ENCODE measurements around the gene GLT8D1. TPM values are rescaled to one million over a fixed set of nuclear protein-coding genes. Genes with fewer than 3 reads are reported as not detected.
"Not testable (repeated sequence)": the region's sequence is repeated elsewhere in the genome, so short reads cannot be mapped to it uniquely, and the experiment has no call there.

The GLT8D1 gene
- total RNA-seq, 1 donor from 2014 or later = 38.7 TPM

DNA sequence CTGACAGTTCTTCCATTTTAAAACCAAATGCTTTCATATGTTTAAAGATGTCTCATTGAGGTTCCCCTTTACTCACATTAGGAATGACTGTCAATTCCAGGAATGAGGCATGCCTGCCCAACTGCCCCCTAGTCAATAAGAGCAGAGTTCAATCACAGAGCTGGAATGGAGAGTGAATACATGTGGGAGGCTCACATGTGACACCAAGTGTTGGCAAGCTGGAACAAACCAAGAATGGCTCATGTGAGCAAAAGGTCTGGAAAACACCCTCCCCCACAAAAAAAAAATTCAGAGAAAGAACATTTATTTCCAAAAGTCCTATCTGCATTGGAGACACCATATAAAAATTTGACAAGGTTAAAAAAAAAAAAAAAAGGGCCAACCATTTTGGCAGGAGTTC lies 23.6 kb downstream of the GLT8D1 start:
- H3K4me3 Mint-ChIP-seq = peak overlapping the region; percentile 48
- H3K36me3 Mint-ChIP-seq (ENCODE audit: low read depth) = peaks cover 52% of the 10 kb centered on the region
- H3K4me1 Mint-ChIP-seq = peaks cover 46% of the 10 kb centered on the region
- intact Hi-C loops (cut with micrococcal nuclease) = loop anchor here (1.0 to 10.0 kb wide), 4 partner anchors 11 to 407 kb away; partner anchors contain the start of genes NISCH, TNNC1 and WDR82
- peaks cover 1% of the 10 kb centered on the region for H3K27me3 Mint-ChIP-seq
- no peaks in the 10 kb centered on the region for H3K9me3 Mint-ChIP-seq
- DNase-seq = no peak
- H3K27ac Mint-ChIP-seq = peak overlapping the region; percentile 88

DNA sequence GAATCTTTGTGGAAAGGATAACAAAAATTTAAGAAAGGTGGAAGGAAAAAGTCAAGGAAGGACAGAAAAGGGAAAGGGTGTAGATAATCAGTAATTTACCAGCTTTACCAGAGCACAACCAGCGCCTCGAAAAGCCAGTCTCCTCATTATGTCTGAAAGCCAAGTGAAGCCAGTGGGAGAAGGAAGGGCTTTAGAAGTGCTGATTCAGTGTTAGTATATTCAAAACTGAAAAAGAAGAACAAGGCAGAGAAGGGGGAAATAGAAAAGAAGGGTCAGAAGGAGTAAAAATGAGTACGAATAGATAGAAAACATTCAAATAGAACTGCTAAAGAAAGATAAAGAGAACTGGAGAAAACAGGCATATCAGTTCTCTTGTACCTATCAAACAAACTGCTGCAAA lies 24.0 kb downstream of the GLT8D1 start:
- Mint-ChIP-seq H3K27me3 (peaks cover 1% of the 10 kb centered on the region), H3K27ac (peak overlapping the region; percentile 88), H3K9me3 (no peaks in the 10 kb centered on the region), H3K36me3 (ENCODE audit: low read depth) (peaks cover 52% of the 10 kb centered on the region), H3K4me3 (peak overlapping the region; percentile 48), H3K4me1 (peaks cover 42% of the 10 kb centered on the region)
- no peak for DNase-seq
- intact Hi-C loops (cut with micrococcal nuclease) = loop anchor here (5.0 to 10.0 kb wide), 3 partner anchors 59 to 407 kb away; partner anchors contain the start of genes NISCH, TNNC1 and WDR82

DNA sequence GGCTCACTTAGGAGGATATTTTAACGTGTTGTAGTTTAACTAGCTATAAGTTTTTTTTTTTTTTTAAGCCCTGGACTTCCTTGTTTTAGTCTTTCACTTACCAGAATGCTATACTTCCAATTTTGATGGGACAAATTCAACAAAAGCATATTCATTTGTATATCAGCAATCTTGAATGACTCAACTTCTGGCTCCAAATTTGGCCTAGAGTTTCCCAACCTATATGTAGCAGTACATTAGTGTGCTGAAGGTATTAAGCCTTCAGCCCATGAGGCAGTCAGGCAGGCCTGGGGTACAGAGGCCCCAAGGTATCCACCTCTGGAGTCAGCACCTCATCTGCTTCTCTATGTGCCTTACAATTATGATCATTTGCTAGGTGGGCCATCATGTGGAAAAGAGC lies 25.8 kb downstream of the GLT8D1 start:
- Mint-ChIP-seq H3K9me3 (no peaks in the 10 kb centered on the region), H3K4me3 (no peak overlapping the region), H3K4me1 (peaks cover 45% of the 10 kb centered on the region), H3K36me3 (ENCODE audit: low read depth) (peaks cover 52% of the 10 kb centered on the region), H3K27me3 (no peaks in the 10 kb centered on the region), H3K27ac (peak overlapping the region; percentile 78)
- intact Hi-C loops (cut with micrococcal nuclease) = loop anchor here (5.0 to 10.0 kb wide), 3 partner anchors 58 to 405 kb away; partner anchors contain the start of genes NISCH, TNNC1 and WDR82
- DNase-seq = no peak

DNA sequence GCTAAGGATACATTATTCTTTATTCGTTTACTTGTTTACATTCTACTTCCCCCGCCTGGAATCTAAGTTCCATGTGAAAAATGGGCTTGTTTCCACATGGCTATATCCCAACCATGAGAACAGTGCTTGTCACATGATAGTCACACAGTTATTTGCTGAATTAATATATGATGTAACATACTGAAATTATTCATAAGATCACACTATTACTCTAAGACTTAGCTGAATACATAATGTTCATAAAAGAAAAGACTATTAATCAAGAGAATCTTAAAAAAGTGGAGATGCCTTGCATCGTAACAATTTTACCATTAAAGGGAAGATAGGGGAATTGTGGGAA lies 26.4 kb downstream of the GLT8D1 start:
- Mint-ChIP-seq H3K4me1 (peaks cover 40% of the 10 kb centered on the region), H3K27ac (peak overlapping the region; percentile 25), H3K27me3 (no peaks in the 10 kb centered on the region), H3K4me3 (no peak overlapping the region), H3K36me3 (ENCODE audit: low read depth) (peaks cover 53% of the 10 kb centered on the region), H3K9me3 (no peaks in the 10 kb centered on the region)
- no peak for DNase-seq
- intact Hi-C loops (cut with micrococcal nuclease) = no loop called here

DNA sequence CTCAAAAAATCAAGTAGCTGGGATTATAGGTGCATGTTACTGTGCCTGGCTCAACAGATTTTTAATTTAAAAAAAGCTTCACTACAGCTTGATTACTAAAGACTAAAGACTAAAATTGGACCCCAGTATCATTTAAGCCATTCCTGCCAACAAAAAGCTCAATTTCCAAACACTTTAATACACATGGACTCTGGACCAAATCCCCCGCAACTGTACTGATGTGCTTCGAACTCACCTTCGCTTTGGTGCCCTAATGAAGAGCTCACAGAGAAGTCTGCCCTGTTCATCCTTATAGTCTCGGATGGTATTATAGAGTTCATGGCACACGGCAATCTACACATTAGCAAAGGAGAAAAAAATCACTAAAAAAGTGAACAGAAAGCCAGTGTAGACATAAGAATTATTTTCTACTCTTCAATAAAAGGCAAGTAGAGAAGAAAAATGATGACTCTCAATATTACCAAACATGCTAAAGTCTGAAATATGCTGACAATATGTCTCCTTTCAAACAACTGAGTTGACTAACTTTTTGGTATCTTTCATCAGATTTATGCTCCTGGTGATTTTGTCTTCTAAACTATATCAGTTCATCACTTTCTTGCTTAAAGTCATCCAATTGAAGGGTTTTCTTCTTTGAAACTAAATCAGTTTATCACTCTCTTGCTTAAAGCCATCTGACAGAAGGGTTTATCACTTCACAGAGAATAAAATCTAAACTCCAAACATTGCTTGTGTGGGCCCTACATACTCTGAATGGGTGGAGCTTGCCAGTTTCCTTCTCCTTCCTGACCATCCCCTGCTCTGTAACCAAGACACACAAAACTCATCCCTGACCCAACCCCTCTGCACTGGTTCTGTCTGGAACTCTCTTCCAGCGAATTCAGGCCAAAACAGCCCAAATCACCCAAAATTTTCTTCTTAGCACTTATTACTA lies 27.1 kb downstream of the GLT8D1 start:
- intact Hi-C loops (cut with micrococcal nuclease) = no loop called here
- no peaks in the 10 kb centered on the region for H3K27me3 Mint-ChIP-seq
- H3K4me3 Mint-ChIP-seq = no peak overlapping the region
- H3K9me3 Mint-ChIP-seq = no peaks in the 10 kb centered on the region
- no peak for DNase-seq
- H3K36me3 Mint-ChIP-seq (ENCODE audit: low read depth) = peaks cover 53% of the 10 kb centered on the region
- H3K4me1 Mint-ChIP-seq = peaks cover 37% of the 10 kb centered on the region
- H3K27ac Mint-ChIP-seq = peak overlapping the region; percentile 25

DNA sequence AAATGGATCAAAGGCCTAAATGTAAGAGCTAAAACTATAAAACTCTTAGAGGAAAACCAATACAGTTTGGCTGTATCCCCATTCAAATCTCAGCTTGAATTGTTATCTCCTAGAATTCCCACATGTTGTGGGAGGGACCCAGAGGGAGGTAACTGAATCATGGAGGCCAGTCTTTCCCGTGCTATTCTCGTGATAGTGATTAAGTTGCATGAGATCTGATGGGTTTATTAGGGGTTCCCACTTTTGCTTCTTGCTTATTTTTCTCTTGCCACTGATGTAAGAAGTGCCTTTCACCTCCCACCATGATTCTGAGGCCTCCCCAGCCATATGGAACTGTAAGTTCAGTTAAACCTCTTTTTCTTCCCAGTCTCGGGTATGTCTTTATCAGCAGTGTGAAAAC lies 29.4 kb downstream of the GLT8D1 start:
- intact Hi-C loops (cut with micrococcal nuclease); H3K27me3 Mint-ChIP-seq; H3K27ac Mint-ChIP-seq; H3K9me3 Mint-ChIP-seq; H3K4me3 Mint-ChIP-seq; DNase-seq: not testable (repeated sequence)
- H3K4me1 Mint-ChIP-seq = peaks cover 32% of the 10 kb centered on the region
- peaks cover 59% of the 10 kb centered on the region for H3K36me3 Mint-ChIP-seq (ENCODE audit: low read depth)

DNA sequence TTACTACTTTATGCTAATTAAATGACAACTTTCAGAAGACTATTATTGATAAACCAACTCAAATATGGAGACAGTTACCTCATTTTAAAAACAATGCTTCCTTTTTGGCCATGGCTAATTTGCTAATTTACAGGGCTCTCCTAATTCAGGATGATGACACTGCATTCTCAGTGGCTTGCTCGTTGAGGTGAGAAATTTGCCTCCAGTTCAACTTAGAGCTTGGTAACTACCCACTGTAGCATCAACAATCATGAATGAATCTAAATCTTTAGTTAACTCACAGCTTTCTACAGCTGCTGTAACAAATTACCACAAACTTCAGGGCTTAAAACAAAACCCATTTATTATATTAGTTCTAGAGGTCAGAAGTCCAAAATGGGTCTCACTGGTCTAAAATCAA lies 33.9 kb downstream of the GLT8D1 start:
- intact Hi-C loops (cut with micrococcal nuclease) = loop anchor here (1.0 to 2.0 kb wide), 2 partner anchors 11 to 15 kb away; no protein-coding TSS in a partner anchor
- Mint-ChIP-seq H3K27ac (peak overlapping the region; percentile 99), H3K9me3 (no peaks in the 10 kb centered on the region), H3K4me1 (peaks cover 29% of the 10 kb centered on the region), H3K4me3 (peak overlapping the region; percentile 57), H3K27me3 (no peaks in the 10 kb centered on the region), H3K36me3 (ENCODE audit: low read depth) (peaks cover 48% of the 10 kb centered on the region)
- DNase-seq = no peak

DNA sequence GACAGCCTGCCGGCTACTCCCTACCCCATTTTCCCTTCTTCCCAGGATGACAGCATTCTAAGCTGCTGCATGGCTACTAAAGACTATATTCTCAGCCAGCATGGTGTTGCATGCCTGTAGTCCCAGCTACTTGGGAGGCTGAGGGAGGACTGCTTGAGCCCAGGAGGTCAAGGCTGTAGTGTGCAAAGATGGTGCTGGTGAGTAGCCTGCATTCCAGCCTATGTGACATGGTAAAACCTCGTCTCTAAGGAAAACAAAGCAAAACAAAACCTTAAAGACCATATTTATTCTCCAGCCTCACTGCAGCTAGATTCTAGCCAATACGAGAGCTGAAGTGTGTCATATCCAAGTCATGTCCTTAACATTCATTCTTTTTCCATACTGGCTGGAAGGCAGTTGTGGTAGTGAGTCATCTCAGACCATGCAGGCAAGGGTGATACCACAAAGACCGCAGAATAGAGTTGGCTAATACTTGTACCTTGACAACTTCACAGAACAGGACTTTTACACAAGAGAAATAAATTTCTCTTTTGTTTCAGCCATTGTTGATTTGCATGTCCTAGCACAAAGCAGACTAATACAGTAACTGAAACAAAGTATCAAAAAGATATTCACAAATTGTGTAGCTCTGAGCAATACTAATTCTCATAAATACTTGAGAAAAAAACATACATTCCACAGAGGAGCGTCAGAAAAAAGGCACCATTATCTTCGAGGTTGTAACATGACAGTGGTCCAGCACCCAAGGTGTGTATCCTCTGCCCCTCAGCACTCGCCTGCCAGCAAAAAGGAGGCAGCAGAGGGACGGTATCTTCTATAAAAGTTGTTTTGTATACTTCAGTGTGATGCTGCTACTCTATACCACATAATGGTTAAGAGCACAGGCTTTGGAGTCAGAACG lies 34.7 kb downstream of the GLT8D1 start:
- Mint-ChIP-seq H3K27me3 (no peaks in the 10 kb centered on the region), H3K27ac (peak overlapping the region; percentile 99), H3K4me3 (peak overlapping the region; percentile 59), H3K36me3 (ENCODE audit: low read depth) (peaks cover 45% of the 10 kb centered on the region), H3K4me1 (peaks cover 26% of the 10 kb centered on the region), H3K9me3 (no peaks in the 10 kb centered on the region)
- DNase-seq = peak; percentile 81
- intact Hi-C loops (cut with micrococcal nuclease) = loop anchor here (1.0 to 2.0 kb wide), 2 partner anchors 11 to 14 kb away; no protein-coding TSS in a partner anchor

DNA sequence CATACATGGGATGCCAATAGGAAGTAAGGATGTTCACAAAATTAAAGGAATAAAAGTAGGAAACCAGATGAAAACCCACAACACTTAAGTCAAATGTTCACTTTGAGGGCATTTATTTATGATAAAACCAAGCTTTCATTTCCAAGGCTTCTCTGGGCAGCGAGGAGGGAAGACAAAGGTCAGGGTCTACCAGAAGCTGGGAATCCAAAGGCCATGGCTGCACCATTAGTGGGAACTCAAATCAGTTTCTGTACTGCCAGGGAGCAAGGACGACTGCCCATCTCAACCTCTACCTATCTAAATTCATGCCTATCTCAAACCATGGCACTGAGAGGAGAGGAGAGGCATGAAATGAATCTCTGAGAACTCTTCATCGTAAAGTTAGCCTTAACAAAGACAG lies 42.5 kb downstream of the GLT8D1 start:
- Mint-ChIP-seq H3K4me1 (peaks cover 2% of the 10 kb centered on the region), H3K4me3 (no peak overlapping the region), H3K36me3 (ENCODE audit: low read depth) (peaks cover 53% of the 10 kb centered on the region), H3K27ac (no peak overlapping the region), H3K27me3 (no peaks in the 10 kb centered on the region), H3K9me3 (no peaks in the 10 kb centered on the region)
- intact Hi-C loops (cut with micrococcal nuclease) = no loop called here
- DNase-seq = no peak

DNA sequence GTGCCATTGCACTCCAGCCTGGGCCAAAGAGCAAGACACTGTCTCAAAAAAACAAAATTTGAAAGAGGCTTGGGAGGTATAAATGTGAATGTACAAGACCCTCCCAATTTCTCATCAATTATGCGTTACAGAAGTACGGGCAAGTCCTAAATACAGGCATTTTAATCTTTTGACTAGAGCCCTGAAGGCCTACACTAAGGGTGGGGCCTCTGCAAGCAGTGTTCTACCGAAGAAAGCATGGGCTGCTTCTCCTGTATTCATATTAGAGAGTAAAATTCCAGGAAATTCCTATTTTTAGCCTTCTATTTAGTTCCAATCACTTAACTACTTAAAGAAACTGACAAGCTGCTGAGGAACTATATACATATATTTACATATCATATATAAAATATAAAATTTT lies 45.5 kb downstream of the GLT8D1 start:
- Mint-ChIP-seq H3K36me3 (ENCODE audit: low read depth) (peaks cover 58% of the 10 kb centered on the region), H3K4me3 (no peak overlapping the region), H3K4me1 (peaks cover 3% of the 10 kb centered on the region), H3K27me3 (no peaks in the 10 kb centered on the region), H3K9me3 (no peaks in the 10 kb centered on the region), H3K27ac (no peak overlapping the region)
- intact Hi-C loops (cut with micrococcal nuclease) = no loop called here
- no peak for DNase-seq

DNA sequence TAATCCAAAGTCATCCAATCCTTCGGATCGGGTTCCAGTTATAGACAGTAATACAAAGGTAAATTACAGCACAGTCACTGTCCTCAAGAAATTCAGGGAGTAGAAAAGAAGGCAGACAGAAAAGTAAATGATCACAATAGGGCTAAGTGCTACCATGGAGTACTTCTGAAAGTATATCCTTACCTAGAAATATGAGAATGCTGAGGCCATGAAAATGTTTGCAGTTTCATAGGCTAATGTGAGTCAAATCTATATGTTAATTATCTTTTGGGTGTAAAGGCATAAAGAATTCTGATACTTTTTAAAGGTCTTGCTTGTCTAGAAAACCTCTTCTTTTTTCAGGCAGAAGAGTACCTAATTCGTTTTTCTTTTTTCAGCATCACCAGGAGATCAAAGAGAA lies 49.7 kb downstream of the GLT8D1 start:
- Mint-ChIP-seq H3K36me3 (ENCODE audit: low read depth) (peaks cover 49% of the 10 kb centered on the region), H3K4me1 (peaks cover 5% of the 10 kb centered on the region), H3K27me3 (no peaks in the 10 kb centered on the region), H3K27ac (peak overlapping the region; percentile 47), H3K9me3 (no peaks in the 10 kb centered on the region), H3K4me3 (no peak overlapping the region)
- intact Hi-C loops (cut with micrococcal nuclease) = loop anchor here (2.0 kb wide), 1 partner anchor 15 kb away; no protein-coding TSS in a partner anchor
- DNase-seq = no peak

DNA sequence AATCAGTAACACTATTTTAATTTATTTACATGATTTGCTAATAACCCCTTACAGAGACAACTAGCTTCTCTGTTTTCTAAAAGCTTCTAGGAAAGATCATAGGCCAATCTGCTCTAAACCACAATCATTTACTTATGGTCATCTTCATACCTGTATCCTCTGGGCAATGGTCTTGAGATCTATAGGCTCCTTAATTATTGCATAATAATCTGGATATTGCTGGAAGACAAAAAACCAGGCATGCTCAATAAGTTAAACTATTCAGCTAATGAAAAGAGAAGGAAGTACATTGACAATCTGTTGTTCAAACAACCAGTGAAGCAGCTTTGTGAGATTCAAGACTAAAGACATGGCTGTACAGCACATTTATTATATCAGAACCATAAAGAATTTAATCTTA lies 54.0 kb downstream of the GLT8D1 start:
- intact Hi-C loops (cut with micrococcal nuclease) = no loop called here
- Mint-ChIP-seq H3K4me3 (no peak overlapping the region), H3K4me1 (peaks cover 11% of the 10 kb centered on the region), H3K36me3 (ENCODE audit: low read depth) (peaks cover 57% of the 10 kb centered on the region), H3K9me3 (no peaks in the 10 kb centered on the region), H3K27me3 (no peaks in the 10 kb centered on the region), H3K27ac (no peak overlapping the region)
- DNase-seq = no peak

DNA sequence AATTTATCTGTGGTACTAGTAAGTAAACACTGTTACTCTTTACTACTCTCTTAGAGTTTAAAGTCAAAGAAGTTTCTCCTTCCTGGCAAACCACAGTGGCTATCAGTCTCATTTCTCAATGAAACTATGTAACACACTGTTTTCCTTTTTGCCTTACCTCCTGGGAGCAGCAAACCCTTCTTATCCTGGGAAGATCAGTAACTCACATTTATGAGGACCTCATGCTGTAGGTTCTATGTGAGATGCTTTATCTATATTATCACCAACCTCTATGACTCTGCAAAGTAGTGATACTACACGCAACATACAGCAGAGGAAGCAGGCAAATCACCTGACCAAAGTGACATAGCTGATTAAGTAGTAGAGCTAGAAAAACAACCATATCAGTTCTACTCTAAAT lies 55.2 kb downstream of the GLT8D1 start:
- intact Hi-C loops (cut with micrococcal nuclease) = no loop called here
- Mint-ChIP-seq H3K4me3 (no peak overlapping the region), H3K27ac (no peak overlapping the region), H3K27me3 (no peaks in the 10 kb centered on the region), H3K36me3 (ENCODE audit: low read depth) (peaks cover 54% of the 10 kb centered on the region), H3K4me1 (peaks cover 9% of the 10 kb centered on the region), H3K9me3 (no peaks in the 10 kb centered on the region)
- DNase-seq = no peak

All from activated CD4-positive, alpha-beta T cell treated with anti-CD3 and anti-CD28 coated beads, Interleukin-2, amount 10 ng/mL, durations not matched to agents 24 days and 14 days (primary cell).